Measurements from ENCODE around the gene SLC35A2.

DNA sequence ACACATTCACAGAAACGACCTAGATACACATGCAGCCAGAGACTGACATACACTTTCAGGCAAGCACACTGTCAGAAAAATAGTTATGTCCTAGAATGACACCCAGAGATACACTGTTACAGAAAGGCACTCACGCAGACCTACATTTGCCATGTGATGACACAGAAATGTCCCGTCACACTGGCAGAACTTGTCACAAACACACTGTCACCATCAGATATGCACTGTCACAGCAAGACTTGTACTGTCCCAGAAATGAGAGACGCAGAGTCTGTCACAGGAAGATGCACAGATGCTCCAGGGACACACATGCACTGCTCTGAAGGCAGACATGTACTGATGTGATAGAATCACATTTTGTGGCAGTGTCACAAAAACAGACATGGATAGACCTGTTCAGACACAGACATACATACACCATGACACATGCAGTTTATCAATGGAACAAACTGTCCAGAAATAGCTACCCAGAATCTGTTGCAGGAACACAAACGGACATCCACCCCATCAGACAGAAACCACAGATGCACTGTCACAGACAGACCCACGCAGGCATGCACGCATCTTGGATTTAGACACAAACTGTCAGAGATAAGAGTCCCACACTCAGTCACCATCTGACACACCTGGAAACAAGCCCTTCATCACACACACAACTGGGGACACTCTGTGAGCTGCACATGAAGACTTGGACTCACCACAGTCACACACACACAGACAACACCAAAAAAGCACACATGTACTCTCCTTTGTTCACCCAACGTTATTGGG is 8.7 kb upstream of the SLC35A2 start:
- no peak for TF ChIP-seq POLR2A (IDR thresholded peaks at IDR 0.05)
- TF ChIP-seq CTCF (IDR thresholded peaks at IDR 0.05): no peak
